ENCODE results near the gene C1RL. TPM values are rescaled to one million over a fixed set of nuclear protein-coding genes. Genes with fewer than 3 reads are reported as not detected.

C1RL gene
- total RNA-seq, 2 donors from 2014 or later: 48.2 to 86.2 TPM

DNA sequence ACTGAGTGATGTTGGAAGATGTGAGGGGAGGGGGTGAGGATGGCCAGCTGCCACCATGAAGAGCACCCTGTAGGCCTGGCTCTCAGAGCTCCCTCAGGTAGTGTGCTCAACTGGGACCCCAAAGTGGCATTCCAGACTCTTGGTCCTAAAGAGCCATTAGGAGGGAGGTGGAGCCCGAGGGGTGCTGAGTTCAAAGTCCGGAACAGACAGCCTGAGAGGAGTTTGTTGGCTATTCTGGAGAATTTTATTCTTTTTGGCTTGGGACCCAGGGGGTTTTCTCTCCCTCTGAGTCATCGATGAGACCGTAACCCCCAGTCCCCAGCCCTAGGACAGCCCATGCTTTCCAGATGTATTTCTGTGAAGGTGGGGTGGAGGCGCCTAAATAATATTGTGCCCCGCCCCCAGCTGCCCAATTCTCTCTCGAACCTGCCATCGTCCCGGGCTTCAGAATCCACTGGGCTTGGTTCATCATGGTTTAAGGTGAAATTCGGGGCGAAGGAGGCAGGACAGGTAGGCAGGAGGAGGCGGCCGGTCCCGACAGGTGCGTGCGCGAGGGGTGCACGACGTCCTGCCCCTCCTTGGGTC, 20.4 kb upstream of the C1RL start:
- H3K9me3 ChIP-seq: no peaks in the 10 kb centered on the region
- H3K27me3 ChIP-seq (replicated peaks; ENCODE audit: insufficient read depth): no peaks in the 10 kb centered on the region
- peak overlapping the region; percentile 40 to 50 for H3K4me3 ChIP-seq
- WGBS: 8% methylated on average over 19 of the region's 19 CpGs
- DNase-seq (ENCODE audit: low spot score): no peak
- intact Hi-C loops (cut with DNase I): no loop called here
- H3K4me1 ChIP-seq (replicated peaks): peaks cover 3% of the 10 kb centered on the region
- peak overlapping the region; percentile 70 to 73 for H3K27ac ChIP-seq
- no peak for TF ChIP-seq POLR2AphosphoS5 (IDR thresholded peaks at IDR 0.05)
- TF ChIP-seq, protein P1, sequence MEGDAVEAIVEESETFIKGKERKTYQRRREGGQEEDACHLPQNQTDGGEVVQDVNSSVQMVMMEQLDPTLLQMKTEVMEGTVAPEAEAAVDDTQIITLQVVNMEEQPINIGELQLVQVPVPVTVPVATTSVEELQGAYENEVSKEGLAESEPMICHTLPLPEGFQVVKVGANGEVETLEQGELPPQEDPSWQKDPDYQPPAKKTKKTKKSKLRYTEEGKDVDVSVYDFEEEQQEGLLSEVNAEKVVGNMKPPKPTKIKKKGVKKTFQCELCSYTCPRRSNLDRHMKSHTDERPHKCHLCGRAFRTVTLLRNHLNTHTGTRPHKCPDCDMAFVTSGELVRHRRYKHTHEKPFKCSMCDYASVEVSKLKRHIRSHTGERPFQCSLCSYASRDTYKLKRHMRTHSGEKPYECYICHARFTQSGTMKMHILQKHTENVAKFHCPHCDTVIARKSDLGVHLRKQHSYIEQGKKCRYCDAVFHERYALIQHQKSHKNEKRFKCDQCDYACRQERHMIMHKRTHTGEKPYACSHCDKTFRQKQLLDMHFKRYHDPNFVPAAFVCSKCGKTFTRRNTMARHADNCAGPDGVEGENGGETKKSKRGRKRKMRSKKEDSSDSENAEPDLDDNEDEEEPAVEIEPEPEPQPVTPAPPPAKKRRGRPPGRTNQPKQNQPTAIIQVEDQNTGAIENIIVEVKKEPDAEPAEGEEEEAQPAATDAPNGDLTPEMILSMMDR (IDR thresholded peaks at IDR 0.05): no peak
- TF ChIP-seq POLR2A (IDR thresholded peaks at IDR 0.05): no peak
- no peaks in the 10 kb centered on the region for H3K36me3 ChIP-seq

DNA sequence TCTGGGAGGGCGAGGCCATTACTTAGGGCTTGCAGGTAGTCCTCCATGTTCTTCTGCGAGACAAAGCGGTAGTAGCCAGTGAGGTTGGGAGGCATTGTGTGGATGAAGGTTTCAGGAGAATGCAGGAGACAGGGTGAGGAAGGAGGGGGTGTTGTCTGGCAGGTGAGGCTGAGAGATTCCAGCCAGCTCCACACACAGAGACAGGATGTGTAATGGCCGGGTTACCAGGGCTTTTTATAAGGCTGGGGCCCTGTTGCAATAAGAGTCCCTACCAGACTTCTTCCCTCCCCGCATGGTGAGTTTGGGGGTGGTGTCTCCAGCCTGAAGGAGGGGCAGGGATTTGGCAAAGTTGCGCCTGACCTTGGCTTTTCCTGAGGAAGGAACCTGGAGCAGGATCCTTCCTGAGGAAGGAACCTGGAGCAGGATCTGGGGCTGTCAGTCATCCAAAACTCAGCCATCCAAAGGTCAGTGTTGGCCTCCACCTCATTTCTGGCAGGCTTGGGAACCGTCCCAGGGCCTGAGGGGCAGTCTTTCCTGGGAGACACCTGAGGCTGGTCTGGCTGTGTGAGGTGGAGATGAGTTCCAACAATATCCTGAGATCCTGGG, 19.8 kb upstream of the C1RL start, which contains the start of gene RBP5:
RBP5 (minus strand) TSS at position 209 of the 606 bp plus-strand sequence; CDS start at position 95, 114 bp downstream.
- WGBS: 62% methylated on average over 7 of the region's 7 CpGs
- H3K36me3 ChIP-seq: no peaks in the 10 kb centered on the region
- TF ChIP-seq POLR2AphosphoS5 (IDR thresholded peaks at IDR 0.05) (no peak), POLR2A (IDR thresholded peaks at IDR 0.05) (no peak)
- TF ChIP-seq, protein P1 (IDR thresholded peaks at IDR 0.05): no peak
- peak within 1 kb of the TSS; percentile 40 to 50 for H3K4me3 ChIP-seq
- H3K27me3 ChIP-seq (replicated peaks; ENCODE audit: insufficient read depth): no peaks in the 10 kb centered on the region
- intact Hi-C loops (cut with DNase I): no loop called here
- no peaks in the 10 kb centered on the region for H3K9me3 ChIP-seq
- DNase-seq (ENCODE audit: low spot score): no peak
- peaks cover 3% of the 10 kb centered on the region for H3K4me1 ChIP-seq (replicated peaks)
- peak within 1 kb of the TSS; percentile 70 to 73 for H3K27ac ChIP-seq

DNA sequence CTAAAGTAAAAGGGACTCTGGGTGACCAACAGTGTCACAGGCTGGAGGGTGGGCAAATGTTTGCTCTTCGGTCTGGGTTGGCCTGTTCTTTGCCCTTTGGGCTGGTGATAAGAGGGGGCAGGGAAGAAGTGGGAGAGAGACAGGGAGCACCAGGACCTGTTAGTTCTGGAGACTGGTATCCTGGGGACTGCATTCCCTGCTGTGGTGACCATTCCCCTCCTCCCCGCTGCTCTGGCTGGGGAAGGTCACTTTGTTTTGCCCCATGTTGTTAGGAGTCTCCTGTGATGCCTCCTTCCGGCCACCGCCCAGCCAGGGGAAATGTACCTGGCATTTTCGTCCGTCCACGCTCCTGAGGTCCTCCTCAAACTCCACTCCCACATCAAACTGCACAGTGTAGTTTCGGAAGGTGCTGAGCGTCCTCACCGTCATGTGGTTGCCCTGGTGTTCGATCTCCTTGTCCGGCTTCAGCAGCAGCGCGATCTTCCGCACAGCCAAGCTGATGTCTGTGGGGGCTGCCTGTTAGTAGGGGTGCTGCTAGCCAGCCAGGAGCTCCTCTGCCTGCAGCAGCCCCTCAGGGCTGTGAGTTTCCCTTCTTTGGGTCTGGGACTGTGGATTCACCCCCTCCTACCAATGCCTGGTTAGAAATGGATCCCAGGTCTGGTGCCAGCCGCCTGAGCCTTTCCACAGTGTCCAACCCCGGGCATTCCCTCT, 19.1 kb upstream of the C1RL start:
- H3K27ac ChIP-seq: no peak overlapping the region
- WGBS: 90% methylated on average over 17 of the region's 17 CpGs
- H3K4me3 ChIP-seq: no peak overlapping the region
- H3K9me3 ChIP-seq: no peaks in the 10 kb centered on the region
- intact Hi-C loops (cut with DNase I): no loop called here
- peaks cover 3% of the 10 kb centered on the region for H3K4me1 ChIP-seq (replicated peaks)
- no peaks in the 10 kb centered on the region for H3K27me3 ChIP-seq (replicated peaks; ENCODE audit: insufficient read depth)
- no peak for DNase-seq (ENCODE audit: low spot score)
- no peaks in the 10 kb centered on the region for H3K36me3 ChIP-seq
- no peak for TF ChIP-seq POLR2A (IDR thresholded peaks at IDR 0.05)
- no peak for TF ChIP-seq POLR2AphosphoS5 (IDR thresholded peaks at IDR 0.05)
- TF ChIP-seq, protein P1 (IDR thresholded peaks at IDR 0.05): no peak

DNA sequence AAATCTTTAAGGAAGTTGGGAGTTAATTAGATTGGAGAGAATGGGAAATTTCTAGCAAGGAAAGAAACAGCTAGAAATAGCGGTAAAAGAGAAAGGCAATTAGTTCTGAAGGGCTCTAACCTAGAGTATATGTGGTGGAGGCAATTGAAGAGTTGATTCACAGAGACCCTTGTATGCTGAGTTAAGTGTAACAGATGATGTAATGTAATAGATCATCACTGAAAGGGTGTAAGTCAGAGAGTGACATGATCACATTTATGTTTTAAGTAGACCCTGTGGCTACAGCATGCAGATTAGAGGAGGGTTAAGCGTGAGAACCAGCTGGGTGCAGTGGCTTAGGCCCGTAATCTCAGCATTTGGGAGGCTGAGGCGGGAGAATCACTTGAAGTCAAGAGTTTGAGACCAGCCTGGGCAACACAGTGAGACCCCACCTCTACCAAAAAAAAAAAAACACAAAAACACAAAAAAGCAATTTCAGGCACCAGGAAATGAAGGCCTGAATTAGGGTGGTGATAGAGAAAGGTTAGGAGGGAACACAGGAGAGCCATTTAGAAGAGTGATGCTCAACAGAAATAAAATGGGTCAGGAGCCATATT, 16.7 kb upstream of the C1RL start:
- no peaks in the 10 kb centered on the region for H3K36me3 ChIP-seq
- intact Hi-C loops (cut with DNase I): no loop called here
- no peaks in the 10 kb centered on the region for H3K27me3 ChIP-seq (replicated peaks; ENCODE audit: insufficient read depth)
- peaks cover 3% of the 10 kb centered on the region for H3K4me1 ChIP-seq (replicated peaks)
- WGBS: 95% methylated on average over 4 of the region's 4 CpGs
- DNase-seq (ENCODE audit: low spot score): no peak
- no peak for TF ChIP-seq POLR2A (IDR thresholded peaks at IDR 0.05)
- no peak for TF ChIP-seq POLR2AphosphoS5 (IDR thresholded peaks at IDR 0.05)
- TF ChIP-seq, protein P1 (IDR thresholded peaks at IDR 0.05): no peak
- no peak overlapping the region for H3K4me3 ChIP-seq
- no peaks in the 10 kb centered on the region for H3K9me3 ChIP-seq
- no peak overlapping the region for H3K27ac ChIP-seq
